Activated CD4-positive, CD25-positive, alpha-beta regulatory T cell (primary cell): ENCODE data around the gene CCL8.

Source experiments
- DNase-seq, 4 experiments: peaks; one replicate each; lab custom pipeline; 2025; lab: John Stamatoyannopoulos, UW

Gene CCL8

DNA sequence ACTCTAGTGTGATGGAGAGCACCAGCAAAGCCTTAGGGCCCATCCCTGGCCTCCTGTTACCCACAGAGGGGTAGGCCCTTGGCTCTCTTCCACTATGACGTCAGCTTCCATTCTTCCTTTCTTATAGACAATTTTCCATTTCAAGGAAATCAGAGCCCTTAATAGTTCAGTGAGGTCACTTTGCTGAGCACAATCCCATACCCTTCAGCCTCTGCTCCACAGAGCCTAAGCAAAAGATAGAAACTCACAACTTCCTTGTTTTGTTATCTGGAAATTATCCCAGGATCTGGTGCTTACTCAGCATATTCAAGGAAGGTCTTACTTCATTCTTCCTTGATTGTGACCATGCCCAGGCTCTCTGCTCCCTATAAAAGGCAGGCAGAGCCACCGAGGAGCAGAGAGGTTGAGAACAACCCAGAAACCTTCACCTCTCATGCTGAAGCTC, at the start of gene CCL8:
CCL8 (plus strand) TSS at position 397 of the 445 bp plus-strand sequence. CDS start 67 bp downstream, outside the sequence.
- no peak for DNase-seq

DNA sequence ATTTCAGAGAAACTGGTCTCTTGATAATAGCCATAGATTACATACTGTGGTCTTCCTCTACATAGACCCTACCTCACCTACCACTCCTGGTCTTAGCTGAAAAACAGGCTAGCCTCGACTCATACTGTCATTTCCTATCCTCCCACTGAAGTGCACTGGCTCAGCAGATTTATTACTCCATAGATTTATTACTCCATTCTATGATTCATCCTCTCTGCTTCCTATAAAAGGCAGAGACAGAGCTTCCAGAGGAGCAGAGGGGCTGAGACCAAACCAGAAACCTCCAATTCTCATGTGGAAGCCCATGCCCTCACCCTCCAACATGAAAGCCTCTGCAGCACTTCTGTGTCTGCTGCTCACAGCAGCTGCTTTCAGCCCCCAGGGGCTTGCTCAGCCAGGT, 49.3 kb upstream of the CCL8 start, which contains the start of gene CCL7:
CCL7 (plus strand) TSS at position 253 of the 400 bp plus-strand sequence; CDS start at position 323, 70 bp downstream.
- DNase-seq, result no peak

DNA sequence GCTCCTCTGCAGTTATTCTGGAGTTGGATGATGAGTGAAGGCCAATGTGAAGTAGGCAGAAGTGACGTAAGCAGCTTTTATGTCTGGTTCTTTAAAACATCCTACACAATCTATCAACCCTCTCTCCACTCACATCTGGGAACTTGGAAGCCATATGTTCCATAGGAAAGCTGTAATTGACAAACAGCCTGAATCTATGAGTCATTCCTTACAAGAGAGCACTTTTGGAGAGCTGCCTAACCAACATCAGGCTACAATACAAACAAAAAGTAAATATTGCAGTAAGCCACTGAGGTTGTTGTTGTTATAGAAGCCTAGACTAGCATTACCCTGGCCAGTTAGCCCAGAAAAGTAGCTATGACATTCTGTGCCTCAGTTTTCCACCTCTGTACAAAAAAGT, 43.4 kb upstream of the CCL8 start:
- DNase-seq, result no peak

DNA sequence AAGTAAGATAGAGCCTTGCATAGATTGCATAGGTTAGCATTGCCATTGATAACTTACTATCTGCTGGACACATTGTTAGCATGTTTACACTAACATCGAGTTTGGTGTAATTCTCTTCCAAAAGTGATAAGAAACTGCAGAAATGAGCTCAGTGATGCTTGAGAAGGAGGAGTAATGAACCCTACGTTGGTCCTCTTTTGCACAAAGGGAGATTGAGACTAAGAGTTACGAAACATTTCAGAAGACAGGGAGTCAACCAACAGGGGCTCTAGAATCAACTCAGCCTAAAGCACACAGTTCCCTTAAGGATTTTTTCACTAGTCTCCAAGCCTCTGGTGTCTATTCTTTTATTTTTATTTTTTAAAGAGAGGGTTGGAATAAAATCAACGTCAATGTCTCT, 42.4 kb upstream of the CCL8 start:
- no peak for DNase-seq

DNA sequence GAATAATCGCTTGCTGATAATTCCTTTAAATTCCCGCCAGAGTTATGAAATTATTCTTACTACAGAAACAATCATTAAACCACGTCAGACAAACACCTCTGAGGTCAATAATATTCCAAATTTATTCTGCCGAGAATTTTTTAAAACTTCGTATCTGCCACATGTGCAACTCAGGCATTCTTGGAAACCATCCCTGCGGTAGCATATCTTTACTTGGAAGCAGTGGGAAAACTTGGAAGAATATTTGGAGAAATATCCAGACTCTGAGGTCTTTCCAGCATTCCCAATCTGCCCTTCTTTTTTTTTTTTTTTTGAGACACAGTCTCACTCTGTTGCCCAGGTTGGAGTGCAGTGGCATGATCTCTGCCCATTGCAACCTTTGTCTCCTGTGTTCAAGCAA, 35.7 kb upstream of the CCL8 start:
- no peak for DNase-seq

DNA sequence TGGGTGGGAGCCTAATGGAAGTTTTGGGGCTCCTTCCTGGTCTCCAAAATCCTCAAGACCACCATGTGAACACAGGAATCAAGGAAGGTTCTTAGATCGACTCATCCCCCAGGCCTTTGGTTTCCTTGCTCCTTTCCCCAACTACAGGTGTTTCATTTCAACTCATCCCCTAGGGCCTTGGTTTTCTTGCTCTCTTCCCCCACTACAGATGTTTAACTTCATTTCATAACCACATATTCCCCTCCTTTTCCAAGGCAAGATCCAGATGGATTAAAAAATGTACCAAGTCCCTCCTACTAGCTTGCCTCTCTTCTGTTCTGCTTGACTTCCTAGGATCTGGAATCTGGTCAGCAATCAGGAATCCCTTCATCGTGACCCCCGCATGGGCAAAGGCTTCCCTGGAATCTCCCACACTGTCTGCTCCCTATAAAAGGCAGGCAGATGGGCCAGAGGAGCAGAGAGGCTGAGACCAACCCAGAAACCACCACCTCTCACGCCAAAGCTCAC, 33.9 kb upstream of the CCL8 start, which contains the start of gene CCL11:
CCL11 (plus strand) TSS at position 457 of the 507 bp plus-strand sequence. CDS start 67 bp downstream, outside the sequence.
- no peak for DNase-seq

DNA sequence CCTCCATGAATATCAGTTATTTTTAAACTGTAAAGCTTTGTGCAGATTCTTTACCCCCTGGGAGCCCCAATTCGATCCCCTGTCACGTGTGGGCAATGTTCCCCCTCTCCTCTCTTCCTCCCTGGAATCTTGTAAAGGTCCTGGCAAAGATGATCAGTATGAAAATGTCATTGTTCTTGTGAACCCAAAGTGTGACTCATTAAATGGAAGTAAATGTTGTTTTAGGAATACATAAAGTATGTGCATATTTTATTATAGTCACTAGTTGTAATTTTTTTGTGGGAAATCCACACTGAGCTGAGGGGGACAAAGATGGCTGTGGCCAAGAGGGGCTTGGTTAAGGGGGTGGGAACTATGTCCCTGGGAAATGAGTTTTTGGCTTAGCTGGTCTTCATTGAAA, 31.4 kb upstream of the CCL8 start:
- no peak for DNase-seq

DNA sequence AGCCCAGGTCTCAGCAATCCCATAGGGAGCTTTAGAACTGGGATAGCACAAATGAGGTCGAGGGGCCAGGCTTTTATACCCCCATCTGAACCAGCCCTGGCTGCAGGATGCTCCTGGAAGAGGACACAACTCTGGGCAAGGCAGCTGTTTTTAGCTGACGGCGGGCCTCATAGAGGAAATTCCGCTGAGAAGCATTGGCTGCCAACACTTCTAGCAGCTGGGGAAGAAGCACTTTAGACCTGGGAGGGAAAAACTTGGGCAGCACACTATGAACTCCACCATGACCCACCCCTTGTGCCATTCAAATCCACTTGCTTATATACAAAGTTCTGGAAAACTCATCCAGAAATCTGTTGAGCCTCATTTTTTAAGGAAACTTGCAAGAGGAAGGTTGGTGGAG, 28.6 kb upstream of the CCL8 start:
- DNase-seq, result no peak

DNA sequence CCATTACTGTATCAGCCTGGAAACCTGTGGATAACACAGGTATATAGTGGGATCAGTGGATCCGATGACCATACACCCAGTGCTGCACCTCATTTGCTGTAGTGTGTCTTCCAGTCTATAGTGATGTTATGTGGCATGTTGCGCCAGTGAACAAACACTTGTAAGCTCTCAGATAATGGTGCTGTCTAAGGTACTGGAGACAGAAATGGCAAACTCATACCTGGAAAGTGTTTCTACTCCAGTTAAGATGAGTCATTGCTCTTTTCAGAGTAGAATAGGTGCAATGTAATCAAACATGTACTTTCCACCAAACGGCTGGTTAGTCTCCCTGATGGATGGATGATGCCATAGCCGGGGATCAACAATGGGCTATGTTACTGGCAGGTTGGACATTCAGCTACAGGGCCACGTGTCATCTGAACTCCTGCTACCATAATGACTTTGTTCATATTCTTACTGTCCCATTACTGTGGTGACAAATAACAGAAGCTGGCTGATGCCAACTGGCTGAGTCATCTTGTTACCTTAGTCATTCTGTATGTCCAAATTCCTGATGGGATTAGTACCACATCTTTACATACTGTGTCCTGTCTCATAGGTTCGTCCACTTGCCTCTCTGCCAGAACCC, 27.4 kb upstream of the CCL8 start:
- no peak for DNase-seq

DNA sequence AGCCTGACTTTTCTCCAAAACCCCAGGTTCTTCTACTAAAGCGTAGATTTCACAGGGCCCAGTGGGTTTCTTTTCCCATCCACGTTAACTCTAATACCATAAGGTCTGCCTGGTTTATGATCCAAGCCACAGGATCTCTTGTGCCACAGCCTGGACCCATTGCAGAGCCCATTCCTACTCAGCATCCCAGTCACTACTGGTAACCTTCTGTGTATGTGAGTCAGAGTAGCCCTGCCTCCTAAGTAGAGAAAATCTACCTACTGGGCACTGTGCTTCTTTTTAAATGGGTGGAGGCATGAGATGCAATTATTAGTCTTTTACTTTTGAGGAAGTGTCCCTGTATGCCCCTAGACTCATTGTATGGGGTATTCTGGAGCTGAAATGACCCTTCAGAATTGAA, 20.2 kb upstream of the CCL8 start:
- DNase-seq, result no peak

DNA sequence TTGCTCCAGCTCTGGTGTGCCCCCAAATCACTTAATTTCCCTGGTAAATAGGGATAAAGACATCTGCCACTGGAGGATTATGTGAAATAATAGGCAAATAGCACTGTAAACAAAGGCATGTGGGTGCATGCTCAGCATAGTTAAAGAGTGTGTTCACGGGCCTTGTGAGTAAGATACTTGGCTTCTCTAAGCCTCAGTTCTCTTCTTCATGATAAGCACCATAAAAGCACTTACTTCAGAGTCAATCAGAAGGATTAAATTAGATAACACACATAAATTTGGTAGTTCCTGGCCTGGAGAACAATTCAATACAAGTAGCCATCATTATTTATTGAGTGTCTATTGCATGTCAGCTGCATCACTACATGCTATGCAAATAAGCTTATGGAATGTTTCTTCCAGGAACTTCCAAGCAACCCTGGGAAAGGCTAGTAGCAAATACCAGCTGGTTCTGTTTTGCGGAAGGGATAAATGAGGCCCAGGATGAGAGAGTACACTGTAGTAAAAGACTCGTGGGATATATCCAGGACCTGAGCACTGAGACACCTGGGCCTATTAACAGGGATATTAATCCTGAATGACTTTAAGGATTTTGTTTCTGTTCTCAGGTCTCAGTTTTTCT, 19.2 kb upstream of the CCL8 start:
- DNase-seq, result no peak

DNA sequence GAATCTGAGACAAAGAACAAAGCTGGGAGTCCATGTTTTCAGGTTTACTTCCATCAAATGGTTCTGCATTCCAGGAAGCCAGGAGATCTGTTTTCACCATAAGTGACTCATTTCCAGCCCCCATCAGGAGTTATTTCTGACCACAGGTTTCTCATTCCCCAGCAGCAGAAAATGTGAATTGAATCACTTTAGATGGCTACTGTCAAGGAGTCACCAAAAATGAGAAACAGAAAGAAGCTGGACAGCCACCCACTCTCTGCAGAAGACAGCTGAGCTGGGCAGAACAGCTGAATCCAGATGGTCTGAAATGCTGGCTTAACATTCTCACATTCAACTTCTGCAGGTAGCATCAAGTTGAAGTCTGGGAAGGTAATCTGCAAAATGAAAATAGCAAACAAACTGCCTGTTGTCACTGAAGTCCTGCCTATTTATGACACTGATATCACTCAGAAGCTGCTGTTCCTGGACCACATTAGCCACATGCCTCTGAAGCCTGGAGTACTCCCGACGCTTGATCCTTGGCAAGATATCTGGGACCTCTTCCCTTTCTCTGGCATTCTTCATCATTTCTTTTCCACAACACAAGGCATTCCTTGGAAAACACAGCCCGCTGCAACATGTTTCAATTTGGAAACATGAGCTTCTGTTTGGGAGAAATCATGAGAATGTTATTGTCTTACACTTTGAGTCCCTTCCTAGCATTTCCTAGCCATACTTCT, 18.4 kb upstream of the CCL8 start:
- no peak for DNase-seq

DNA sequence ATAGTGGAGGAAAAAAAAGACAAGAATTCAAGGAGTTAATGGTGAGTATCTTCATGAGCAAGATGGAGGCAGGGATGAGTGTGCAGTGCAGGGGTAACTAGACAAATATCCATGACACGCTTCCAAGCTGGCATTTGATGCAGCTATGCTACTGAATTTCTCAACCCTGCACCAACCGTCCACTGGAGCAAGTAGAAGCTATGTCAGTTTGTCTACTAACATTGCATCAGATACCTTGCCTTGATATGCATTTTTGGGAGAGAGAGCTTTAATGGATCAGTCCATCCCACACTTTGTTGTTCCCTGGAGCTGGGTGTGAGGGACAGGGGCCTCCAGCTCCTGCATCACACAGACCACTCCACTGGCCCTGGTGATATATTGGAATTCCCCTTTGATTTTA, 17.2 kb upstream of the CCL8 start:
- no peak for DNase-seq

DNA sequence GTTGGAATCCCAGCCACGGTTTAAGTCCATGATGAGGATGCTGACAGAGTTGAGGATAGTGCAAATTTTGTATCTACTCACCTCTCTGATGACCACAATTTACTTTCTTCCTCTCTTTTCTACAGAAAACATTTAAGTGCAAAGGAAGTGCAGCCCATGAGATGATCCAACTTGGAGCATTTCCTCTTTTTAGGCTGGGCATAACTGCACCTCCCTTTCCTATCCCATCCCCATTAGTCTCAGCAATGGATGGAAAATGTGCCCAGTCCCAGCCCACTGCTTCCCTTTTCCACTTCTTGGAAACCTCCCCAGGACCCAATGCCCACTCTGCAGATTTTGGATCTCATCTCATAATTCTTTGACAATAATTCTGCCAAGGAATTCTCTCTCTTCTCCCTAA, 16.6 kb upstream of the CCL8 start:
- no peak for DNase-seq

DNA sequence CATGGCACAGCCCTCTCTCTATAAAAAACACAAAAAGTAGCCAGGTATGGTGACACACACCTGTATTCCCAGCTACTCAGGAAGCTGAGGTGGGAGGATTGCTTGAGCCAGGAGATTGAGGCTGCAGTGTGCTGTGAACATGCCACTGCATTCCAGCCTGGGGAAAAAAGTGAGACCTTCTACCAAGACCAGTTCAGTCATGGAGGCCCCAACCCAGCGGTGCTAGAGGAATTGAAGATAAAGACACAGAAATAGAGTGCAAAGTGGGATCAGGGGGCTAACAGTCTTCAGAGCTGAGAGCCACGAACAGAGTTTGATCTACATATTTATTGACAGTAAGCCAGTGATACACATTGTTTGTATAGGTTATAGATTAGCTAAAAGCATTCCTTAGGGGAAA, 15.6 kb upstream of the CCL8 start:
- no peak for DNase-seq

DNA sequence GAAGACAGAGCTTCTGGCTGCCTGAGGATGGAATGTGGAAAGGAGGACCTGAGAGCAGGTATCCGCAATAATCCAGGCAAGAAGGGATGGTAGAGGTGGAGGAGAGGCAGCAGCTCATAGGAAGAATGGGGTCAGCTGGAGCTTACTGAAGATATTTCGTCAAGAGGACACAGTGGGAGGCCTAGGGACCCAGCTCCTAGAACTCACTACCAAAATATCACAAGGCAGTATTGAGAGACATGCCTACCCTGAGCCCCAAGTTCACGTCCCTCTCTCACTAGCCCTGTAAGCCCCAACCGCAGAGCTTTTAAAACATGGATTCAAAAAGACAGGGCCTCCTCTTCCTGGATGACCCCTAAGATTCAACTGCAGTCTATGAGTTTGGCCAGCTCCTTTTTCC, 14.2 kb upstream of the CCL8 start:
- DNase-seq, result no peak

DNA sequence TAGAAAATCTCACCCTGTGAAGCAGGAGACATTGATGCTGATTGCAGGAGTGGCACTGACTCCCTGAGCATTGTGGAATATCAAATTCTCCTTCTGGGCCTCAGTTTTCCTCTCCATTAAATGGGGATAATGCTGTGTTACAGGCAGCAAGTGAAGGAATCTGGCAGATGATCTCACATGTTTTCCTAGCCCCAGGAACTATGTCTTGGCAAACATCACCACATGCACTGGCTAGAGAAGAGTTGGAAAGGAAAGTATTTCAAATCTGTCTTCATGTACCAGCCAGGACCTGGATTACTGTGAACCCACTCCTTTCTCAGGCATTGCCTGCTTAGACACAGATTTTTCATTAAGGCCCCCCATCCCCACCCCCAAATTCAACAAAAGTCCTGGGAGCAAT, 13.6 kb upstream of the CCL8 start:
- no peak for DNase-seq

DNA sequence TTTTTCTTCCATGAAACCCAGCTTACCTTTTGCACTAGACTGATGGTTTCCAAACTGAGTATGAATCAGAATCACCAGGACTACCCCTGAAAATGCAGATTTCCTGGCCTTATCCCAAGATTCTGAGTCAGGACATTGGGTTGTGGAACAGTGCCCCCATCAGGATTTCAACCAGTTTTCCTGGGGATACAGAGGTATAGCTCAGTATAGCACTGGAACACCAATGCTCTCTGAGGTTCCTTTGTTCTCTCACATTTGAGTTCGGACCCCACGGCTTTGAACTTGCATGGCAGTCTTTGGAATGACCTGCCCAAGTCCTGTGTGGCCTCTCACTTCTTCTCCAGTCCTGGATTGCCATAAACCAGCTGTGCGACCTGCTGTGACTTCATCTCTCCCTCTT, 12.8 kb upstream of the CCL8 start:
- no peak for DNase-seq

DNA sequence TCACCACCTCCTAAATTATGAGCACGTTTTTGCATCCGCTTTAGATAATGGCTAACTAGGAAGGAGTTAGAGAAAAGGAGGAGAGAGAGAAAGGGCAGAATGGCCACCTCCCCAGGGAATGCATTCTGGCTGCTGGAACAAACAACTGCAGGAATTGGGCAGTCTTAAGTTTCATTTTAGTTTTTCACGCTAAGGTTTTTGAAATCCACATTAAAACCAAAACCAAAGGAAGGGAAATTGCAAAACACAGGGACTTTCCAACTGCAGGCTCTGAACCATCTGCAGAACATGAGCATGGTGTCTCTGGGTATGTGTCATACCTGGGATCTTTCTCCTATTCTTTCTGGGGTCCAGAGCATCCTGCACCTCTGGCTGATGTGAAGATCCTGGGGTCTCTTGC, 12.1 kb upstream of the CCL8 start:
- no peak for DNase-seq

DNA sequence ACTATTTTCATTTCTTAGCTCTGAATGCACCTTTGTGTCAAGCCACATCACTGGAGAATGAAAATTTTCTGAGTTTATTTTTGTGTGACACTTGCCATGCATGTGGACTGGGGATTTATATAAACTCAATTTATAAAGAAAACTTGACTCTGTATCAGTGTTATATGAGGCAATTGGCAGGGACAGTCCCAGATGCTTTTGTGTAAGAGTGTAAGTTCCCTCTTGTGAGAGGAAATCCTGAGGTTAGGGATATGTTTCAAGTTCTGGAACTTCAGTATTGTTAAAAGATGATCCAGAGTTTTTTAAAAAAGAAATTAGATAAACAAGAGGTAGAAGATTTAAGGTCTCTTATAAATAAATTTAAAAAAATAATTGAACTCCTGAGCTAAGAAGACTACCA, 10.9 kb upstream of the CCL8 start:
- DNase-seq, result no peak

DNA sequence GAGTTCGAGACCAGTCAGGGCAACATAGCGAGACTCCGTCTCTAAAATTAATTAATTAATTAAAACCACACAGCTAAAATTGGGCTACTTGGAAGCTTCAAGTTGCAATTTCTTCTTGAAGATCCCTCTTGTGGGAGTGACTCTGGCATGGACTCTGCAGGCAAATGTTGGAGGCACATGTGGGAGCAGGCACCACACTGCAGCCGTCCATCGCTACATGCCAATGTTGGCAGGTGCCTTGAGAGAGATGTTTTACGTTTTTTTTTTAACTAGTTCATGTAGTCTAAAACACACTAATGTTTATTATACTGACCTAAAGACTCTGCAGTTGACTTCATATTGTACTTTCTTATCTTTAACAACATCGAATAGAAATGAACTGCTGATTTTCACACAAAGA, 7.9 kb upstream of the CCL8 start:
- DNase-seq, result no peak

DNA sequence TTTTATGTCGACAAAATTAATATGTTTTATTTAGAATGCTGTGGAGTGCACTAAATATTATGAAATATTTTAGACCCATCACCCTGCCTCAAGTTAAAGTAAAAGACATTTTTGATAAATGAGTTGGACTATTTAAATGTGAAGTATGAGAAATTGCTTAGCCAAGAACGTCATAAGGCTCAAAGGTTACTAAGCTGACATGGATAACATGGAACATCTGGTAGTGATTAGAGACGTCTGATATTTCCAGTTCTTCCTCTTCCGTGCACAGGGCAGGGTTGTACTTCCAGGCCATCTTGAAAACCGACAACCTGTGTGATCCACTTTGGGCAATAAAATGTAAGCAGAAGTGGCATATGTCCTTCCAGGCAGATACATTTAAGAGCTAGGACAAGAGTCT, 7.2 kb upstream of the CCL8 start:
- DNase-seq, result no peak

DNA sequence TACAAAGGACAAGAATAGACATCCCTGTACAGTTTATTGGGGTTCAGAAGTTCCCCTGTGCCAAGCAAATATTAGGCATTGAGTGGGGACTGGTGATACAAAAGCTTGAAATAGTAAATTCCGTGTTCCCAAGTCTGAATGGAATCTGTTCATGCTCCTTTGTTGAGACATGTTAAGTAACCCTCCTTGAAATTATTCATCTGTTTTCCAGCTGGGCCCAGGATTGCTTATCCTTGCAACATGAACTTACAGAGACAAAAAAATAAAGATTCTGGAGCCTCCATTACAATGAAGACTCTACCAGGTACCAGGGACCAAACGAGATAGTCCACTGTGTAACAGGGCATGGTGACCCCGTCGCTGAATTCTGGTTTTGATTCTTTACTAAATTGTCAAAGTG, 6.1 kb upstream of the CCL8 start:
- no peak for DNase-seq
